Breast epithelium (tissue), 3 donors: ENCODE data around the gene C3orf80.

ENCODE experiments used
- POLR2A ChIP-seq: fragments of 450-650 bp; IDR thresholded peaks from one replicate; pipeline ENCODE4 v1.6.1; 2016; ENCODE audit warnings: antibody characterized with exemption, mild to moderate bottlenecking, moderate library complexity
- TF ChIP-seq, protein P1 (sequence below), 3 donors: fragments of 450-650 bp; IDR thresholded peaks; one replicate each; pipeline ENCODE4 v1.5.1; 2016 to 2017; ENCODE audit warnings: antibody characterized with exemption in 3 of 3, mild to moderate bottlenecking in 3 of 3, moderate library complexity in 3 of 3

DNA sequence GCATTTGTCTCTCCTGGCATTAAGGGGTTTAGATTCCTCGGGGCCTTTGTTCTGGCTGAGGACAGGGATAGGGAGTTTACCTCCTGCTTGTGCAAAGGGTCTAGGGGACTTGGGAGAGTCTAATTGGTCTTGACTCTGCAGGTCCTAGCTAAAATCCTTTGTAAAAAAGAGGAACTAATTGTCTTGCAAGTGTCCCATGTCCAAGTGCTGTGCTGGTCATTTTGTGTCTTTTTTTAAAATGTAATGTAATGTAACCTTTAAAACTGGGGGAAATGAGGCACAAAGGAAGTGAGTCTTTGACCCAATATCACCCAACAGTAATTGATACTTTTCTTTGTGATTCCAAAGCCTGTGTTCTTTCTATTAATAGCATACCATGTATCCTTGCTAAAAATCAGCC lies 14.9 kb upstream of the C3orf80 start:
- TF ChIP-seq, protein P1, sequence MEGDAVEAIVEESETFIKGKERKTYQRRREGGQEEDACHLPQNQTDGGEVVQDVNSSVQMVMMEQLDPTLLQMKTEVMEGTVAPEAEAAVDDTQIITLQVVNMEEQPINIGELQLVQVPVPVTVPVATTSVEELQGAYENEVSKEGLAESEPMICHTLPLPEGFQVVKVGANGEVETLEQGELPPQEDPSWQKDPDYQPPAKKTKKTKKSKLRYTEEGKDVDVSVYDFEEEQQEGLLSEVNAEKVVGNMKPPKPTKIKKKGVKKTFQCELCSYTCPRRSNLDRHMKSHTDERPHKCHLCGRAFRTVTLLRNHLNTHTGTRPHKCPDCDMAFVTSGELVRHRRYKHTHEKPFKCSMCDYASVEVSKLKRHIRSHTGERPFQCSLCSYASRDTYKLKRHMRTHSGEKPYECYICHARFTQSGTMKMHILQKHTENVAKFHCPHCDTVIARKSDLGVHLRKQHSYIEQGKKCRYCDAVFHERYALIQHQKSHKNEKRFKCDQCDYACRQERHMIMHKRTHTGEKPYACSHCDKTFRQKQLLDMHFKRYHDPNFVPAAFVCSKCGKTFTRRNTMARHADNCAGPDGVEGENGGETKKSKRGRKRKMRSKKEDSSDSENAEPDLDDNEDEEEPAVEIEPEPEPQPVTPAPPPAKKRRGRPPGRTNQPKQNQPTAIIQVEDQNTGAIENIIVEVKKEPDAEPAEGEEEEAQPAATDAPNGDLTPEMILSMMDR (IDR thresholded peaks at IDR 0.05), result no peak
- TF ChIP-seq POLR2A, result no peak
